ENCODE measurements around the gene CCL5.

CCL5 gene

DNA sequence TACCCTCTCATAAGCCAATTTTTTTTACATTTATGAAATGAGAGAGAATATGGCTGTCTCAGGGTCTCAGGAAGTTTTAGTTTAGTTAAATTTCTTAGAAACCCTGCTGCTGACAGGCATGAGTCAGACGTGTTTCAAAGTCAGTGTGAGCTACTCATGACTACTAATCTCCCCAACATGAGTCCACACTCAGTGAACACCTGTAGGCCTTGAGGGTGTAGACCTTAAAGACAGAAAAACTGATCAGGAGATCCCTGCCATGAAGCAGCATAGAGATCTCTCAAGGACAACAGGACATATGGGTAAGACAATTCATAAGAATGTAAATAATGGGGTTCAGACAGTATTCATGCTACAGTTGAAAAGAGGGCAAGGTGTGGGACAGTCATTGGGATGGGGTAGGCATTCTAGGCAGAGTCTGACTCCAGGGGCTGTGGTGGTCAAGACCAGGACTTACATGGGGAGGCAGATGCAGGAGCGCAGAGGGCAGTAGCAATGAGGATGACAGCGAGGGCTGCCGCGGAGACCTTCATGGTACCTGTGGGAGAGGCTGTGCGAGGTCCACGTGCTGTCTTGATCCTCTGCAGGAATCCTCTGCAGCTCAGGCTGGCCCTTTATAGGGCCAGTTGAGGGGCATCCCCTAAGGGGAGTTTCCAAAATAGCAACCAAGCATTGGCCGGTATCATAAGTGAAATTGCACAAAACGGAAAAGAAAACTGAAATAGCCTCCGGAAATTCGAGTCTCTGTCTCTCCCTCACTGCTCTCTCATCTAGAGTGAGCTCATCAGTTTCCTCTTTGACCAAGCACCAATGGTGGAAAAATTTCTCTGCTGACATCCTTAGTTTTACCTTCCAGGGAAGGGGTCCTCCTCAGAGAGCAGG lies at the start of gene CCL5:
TSS of gene CCL5 (minus strand) at position 588 of the 882 bp plus-strand sequence.
- no peak for DNase-seq (ENCODE audit: low read depth)

DNA sequence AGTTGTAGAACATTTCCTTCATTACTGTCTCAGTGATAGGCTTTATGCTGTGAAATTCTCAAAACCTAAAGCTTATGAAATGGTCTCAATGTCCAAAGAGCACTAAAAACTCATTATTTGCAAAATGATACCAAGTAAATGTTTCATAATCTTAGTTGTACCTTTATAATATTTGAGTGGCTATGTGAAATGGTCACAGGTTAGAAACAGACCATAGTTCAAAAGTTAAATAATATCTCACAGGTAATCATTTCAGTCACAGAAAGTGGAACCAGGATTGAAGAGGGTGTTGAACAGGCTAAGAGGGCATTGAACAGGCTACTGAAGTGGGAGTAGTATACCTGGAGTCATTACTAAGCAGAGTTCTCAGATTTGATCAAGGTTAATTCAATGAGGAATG lies 47.6 kb upstream of the CCL5 start:
- no peak for DNase-seq (ENCODE audit: low read depth)

DNA sequence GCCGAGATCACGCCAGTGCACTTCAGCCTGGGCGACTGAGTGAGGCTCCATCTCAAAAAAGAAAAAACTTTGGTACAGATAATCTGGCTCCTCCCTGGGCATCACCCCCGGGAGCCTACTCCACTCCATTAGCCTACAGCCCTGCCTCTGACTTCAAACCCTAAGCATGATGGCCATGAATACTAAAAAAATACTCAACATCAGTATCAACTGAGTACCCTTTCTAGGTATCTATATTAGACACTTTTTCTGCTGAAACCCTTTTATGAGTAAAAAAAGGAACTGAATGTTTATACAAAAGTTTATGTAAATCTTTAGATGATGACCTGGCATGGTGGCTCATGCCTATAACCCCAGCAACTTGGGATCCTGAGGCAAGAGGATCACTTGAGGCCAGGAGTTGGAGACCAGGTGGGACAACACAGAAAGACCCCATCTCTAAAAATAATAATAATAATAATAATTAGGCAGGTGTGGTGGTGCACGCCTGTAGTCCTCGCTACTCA lies 43.5 kb upstream of the CCL5 start:
- no peak for DNase-seq (ENCODE audit: low read depth)

DNA sequence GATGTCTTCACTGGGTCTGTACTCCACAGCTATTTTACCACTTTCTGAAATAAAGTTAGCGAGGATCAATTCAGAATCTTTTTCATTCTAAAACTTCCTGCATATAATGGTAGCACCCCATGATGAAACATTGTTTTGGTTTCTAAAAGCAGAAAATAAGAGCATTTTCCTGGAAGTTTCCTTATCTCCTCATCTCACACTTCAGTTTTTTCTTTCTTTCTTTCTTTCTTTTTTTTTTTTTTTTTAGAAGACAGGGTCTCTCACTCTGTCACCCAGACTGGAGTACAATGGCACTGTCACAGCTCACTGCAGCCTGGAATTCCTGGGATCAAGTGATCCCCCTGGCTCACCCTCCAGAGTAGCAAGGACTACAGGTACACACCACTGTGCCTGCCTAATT lies 40.1 kb upstream of the CCL5 start:
- DNase-seq (ENCODE audit: low read depth), result no peak

DNA sequence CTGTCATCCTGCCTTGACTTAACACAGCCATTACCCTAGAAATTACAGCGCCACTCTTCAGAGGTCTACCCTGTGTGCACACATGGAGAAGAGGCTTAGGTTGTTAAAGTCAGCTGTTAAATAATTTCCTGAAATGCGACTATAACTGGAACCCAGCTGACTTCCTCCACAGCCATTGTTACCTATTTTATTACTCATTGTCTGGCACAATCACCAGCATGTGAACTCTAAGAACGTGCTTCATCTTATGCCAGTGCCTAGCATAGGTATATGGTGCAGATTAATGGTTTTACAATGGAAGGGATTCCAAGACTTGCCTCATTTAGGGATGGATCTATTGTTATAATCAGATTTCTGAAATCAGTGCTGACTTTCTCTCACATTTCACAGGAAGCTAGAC lies 38.5 kb upstream of the CCL5 start:
- DNase-seq (ENCODE audit: low read depth), result no peak

DNA sequence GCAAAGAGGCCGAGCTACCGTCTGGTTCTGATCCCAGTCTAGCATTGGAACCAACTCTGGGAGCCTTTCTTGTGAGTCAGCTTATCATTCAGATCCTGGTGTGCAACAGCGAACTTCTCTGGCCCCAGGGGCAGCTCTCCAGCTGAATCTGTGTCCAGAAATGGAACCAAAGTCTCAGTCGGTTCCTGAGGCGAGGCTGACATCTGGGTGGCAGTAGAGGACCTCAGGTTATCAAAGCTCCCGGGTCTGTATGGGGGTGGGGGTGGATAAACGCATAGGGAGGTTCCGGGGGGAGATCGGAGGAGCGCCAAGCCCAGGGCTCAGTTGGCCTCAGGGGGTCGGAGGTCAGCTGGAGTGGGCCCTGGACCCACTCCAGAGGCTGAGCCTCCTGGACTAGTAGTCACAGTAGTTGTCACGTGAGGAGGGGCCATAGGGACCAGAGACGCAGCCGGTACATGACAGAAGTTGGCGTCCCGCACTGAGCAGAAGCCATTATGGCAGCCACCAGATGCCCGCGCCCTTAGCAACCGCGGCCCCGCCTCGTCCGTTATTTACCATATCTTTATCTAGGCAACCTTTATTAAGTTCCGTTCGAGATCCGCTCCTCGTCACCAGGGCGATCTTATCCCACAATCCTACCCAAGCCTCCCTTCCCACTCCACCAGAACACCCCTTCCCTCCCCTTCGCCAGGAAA lies 37.5 kb upstream of the CCL5 start:
- DNase-seq (ENCODE audit: low read depth), result no peak

DNA sequence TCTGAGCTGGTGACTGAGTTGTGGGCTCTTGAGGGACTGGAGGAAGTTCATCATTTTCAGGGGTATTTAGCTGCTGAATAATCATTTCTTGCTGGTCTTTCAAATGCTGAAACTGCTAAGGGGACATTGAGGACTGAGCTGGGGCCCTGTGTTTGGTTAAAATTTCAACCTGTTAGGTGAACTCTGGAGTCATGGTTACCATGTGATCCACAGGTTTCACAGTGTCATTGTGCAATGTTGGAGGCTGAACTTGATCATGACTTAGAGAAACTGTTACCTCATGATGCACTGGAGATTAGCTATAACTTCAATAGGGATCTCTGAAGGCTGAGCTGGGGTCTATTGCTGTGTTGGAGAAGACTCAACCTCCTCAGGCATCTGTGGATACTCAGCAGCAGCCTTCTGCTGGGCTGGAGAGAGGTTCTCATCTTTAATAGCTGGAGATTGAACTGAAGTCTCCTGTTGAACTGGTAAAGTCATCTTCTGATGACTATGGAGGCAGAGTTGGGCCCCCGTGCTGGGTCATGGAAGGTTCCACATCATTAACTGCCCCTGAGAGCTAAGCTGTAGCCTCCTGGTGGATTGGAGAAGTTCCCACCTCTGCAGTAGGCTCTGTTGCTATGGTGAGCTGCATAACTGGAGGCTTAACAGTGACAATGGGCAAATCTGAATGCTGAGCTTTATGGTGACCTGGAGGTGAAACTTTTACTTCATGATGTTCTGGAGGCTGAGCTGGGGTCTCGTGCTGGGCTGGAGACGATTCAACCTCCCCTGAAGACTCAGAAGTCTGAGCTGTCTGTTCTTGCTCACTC lies 35.2 kb upstream of the CCL5 start:
- DNase-seq (ENCODE audit: low read depth), result no peak

DNA sequence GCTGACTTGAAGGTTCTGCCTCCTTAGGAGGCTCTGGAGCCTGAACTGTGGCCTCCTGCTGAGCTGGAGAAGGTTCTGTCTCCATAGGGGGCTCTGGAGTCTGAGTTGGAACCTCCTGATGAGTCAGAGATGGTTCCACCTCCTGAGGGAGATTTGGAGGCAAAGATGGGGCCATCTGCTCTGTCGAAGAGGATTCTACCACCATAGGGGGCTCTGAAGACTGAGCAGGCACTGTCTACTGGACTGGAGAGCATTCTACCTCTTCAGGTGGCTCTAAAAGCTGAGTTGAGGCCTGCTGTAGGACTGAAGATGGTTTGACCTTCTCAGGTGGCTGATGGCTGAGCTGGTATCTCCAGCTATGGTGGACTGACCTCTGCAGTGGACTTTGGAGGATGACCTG lies 34.2 kb upstream of the CCL5 start:
- no peak for DNase-seq (ENCODE audit: low read depth)

DNA sequence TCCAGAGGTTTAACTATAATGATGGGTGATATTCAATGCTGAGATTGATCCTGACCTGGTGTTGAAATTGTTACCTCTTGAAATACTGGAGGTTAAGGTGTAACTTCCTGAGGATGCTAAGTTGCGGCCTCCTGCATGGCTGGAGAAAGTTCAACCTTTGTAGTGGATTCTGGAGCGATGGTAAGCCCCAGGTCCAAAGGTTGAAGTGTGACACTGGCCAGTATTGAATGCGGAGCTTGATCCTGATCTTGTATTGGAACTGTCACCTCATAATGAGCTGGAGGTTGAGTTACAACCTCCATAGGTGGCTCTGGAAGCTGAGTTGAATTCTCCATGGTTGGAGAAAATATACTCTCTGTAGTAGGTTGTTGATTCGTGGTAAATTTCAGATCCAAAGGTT lies 33.4 kb upstream of the CCL5 start:
- no peak for DNase-seq (ENCODE audit: low read depth)

DNA sequence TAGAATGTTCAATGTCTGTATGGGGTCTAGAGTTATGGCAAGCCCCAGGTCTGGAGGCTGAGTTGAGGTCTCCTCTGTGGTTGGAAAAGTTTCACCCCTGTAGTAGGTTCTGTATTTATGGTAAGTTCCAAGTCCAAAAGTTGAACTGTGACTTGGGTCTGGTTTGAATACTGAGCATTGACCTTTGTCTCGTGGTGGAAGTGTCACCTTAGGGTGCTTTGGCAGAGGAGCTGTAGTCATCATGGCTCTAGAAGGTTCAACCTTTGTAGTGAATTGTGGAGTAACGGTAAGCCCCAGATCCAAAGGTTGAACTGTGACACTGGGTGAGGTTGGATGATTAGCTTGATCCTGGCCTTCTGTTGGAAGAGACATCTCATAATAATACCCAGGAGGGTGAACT lies 32.8 kb upstream of the CCL5 start:
- no peak for DNase-seq (ENCODE audit: low read depth)

DNA sequence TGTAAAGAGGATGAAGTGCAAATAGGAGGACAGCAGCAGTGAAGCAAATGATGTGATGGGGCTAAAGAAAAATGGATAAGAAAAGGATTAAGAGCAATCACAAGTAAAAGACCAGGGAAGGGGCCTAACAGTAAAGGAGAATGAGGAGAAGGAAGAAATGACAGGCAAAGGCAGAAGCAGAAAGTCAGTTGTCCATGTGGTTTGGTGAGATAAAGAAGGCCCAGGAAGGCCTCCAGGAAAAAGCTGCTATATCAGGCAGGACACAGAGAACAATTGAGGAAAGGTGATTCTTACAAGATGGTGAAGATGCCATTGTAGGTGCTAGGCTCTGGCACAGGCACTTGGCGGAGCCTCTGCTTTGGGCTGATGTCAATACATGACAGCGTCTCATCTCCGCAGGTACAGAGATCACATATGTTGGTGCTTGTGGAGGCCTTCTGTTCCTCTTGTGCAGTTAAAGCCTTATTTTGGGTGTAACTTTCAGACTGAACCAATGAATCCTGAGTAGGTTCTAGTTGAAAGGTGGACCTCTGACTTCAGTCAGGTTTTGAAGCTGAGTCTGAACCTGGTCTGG lies 32.3 kb upstream of the CCL5 start:
- no peak for DNase-seq (ENCODE audit: low read depth)

DNA sequence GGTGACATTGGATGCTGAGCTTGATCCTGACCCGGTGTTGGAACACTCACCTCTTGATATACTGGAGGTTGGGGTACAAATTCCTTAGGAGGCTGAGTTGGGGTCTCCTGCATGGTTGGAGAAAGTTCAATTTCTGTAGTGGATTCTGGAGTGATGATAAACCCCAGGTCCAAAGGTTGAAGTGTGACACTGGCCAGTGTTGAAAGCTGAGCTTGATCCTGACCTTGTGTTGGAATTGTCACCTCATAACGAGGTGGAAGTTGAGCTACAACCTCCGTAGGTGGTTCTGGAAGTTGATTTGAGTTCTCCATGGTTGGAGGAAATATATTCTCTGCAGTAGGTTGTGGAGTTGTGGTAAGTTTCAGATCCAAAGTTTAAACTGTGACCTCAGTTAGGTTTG lies 29.2 kb upstream of the CCL5 start:
- DNase-seq (ENCODE audit: low read depth), result no peak

DNA sequence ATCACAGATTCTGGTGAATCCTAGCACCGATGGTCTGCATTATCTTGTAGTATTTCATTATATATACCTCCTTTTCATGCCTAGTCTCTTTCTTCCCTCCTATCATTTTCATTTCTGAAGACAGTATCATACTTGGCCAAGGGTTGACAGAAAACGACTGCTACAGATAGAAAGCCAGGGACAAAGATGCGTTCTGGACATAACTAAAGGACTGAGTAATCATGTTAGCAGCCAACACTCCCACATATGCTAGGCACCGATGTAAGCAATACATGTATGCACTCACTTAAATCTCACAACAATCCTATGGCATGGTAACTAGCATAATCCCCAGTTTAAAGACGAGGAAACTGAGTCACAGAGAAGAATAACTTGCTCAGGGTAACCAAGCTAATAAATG lies 27.5 kb upstream of the CCL5 start:
- no peak for DNase-seq (ENCODE audit: low read depth)

DNA sequence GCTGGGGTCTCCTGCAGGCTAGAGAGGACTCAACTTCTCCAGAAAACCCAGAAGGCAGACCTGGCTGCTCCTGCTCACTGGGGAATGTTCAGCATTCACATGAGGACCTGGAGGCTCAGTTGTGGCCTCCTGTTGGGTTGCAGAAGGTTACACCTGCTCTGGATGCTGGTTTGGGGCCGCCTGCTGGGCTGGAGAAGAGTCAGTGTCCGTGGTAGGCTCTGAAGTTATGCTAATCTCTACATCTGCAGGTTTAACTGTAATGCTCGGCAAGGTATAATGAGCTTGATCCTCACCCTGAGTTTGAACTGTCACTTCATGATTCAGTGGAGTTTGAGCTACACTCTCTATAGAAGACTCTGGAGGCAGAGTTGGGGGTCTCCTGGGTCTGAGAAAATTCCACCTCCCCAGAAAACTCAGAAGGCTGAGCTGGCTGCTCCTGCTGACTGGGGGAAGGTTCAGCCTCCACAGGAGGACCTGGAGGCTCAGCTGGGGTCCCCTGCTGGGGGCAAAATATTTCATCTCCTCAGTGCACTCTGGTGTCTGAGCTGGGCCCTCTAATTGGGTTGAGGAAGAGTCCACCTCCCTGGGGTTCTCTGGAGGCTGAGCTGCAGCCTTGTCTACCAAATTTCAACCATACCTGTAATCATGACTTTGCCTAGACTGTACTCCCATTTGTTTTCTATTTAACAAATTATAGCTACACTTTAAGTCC lies 26.9 kb upstream of the CCL5 start:
- DNase-seq (ENCODE audit: low read depth), result no peak

DNA sequence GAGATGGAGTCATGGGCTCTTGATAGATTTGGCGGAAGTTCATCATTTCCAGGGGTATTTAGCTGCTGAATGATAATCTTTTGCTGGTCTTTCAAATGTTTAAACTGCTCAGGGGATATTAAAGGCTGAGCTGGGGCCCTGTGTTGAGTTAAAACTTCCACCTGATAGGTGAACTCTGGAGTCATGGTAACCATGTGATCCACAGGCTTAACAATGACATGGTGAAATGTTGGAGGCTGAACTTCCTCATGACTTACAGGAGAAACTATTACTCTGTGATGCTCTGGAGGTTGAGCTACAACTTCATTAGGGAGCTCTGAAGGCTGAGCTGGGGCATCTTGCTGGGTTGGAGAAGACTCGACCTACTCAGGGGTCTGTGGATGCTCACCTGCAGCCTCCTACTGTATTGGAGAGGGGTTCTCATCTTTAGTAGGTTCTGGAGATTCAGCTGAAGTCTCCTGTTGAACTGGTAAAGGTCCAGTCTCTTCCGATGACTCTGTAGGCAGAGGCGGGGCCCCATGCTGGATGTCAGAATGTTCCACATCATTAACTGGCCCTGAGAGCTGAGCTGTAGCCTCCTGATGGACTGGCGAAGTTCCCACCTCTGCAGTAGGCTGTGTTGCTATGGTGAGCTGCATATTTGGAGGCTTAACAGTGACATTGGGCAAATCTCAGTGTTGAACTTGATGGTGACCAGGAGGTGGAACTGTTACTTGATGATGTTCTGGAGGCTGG lies 26.2 kb upstream of the CCL5 start:
- no peak for DNase-seq (ENCODE audit: low read depth)

DNA sequence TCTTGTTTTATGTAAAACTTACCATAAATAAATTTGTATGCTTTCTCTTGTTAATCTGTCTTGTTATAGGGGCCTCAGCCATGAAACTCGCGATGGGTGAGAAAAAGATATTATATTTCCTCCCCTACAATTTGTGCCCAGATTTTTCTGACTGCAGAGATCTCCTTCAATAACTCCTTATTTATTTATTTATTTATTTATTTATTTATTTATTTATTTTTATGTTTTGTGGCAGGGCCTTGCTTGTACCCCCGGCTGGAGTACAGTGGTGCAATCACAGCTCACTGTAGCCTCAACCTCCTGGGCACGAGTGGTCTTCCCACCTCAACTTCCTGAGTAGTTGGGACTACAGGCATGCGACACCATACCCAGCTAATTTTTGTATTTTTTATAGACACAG lies 23.3 kb upstream of the CCL5 start:
- DNase-seq (ENCODE audit: low read depth), result no peak

DNA sequence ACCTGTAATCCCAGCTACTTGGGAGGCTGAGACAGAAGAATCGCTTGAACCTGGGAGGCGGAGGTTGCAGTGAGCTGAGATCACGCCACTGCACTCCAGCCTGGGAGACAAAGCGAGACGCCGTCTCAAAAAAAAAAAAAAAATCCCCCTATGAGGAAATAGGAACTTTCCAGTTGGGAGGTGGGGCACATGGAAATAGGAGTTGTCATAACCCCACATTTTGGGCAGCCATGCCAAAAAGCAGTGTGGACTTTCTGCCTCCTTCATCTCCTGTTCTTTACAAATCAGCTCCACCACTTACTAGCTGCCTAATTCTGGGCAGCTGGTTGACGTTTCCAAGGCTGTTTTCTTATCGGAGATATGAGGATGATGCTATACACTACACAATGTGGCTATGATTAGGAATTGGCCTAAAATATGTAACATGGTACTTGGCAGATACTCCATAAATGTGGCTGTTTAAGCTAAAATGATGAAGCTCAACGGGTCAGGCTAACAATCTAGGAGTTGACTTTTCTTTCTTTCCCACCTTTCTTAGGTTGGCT lies 21.5 kb upstream of the CCL5 start:
- DNase-seq (ENCODE audit: low read depth), result no peak

DNA sequence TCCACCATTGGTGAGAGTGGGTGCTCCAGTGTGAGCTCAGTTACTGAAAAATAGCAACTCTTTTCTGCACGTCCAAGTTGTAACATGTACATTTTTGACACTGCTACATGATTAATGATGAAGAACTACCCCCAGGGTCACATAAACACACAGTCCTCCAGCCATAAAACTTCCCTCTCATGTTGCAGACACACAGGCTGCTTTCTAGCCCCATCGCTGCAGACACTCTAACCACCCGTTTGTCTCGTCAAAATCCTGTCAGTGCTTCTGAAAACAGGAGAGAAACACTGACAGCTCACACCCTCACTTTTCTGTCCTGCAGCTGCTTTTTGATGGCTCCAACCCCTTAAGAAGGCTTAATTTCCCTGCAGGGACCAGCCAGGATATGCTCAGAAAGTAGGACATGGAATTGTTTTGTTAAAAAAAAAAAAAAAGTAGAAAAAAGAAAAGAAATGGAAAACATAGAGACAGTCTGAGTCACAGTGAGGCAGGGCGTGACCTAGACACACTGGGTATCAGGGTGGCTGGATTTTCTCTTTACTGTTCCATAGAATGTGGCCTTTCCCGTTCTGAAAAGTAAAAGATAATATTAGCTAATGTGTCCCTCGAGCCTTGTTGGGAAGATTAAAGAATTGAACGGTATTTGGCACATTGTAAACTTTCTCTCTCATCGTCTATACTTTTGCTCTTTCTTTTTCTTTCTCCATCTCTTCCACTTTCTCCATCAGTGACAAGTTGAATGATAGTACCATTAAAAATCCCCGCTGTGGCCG lies 20.7 kb upstream of the CCL5 start:
- DNase-seq (ENCODE audit: low read depth), result no peak

DNA sequence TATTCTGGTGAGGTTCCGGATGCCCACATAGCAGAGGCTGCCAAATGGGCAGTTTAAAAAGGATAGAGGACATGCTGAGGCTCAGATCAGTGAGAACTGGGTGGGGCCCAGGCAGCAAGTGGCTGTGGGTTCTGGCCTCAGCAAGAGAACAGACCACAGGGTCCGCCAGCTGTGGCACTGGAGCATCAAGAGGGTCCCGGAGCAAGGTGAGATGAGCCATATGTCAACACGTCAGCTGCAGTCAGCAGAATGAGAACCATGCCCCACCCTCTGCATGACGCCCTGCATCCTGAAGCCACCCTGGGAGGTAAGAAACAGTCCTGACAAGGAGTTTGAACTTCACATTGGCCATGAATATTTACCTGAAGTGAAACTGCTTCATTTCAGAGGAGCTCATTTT lies 20.1 kb upstream of the CCL5 start:
- no peak for DNase-seq (ENCODE audit: low read depth)
